ENCODE data around the gene BROX. TPM values are rescaled to one million over a fixed set of nuclear protein-coding genes. Genes with fewer than 3 reads are reported as not detected.

BROX gene
- total RNA-seq, 1 donor from 2014 or later, result 75.6 TPM

- Histone ChIP-seq H3K4me3 (ENCODE audit: low read depth, low read length) (peak overlapping the region; percentile 95), H3K36me3 (ENCODE audit: control insufficient read depth, insufficient read depth, low read length) (no peaks in the 10 kb centered on the region), H3K27me3 (ENCODE audit: control insufficient read depth, insufficient read depth, low read length) (no peaks in the 10 kb centered on the region)
- TF ChIP-seq CTCF (IDR thresholded peaks at IDR 0.05; ENCODE audit: insufficient read depth, low read length, poor library complexity, severe bottlenecking), result no peak
- peak; percentile 93 for DNase-seq (ENCODE audit: low read depth)
These were observed 962 bp downstream of the BROX start for GRCh38 chr1:222713091-222713961.

- no peaks in the 10 kb centered on the region for H3K36me3 ChIP-seq (ENCODE audit: control insufficient read depth, insufficient read depth, low read length)
- no peak for TF ChIP-seq CTCF (IDR thresholded peaks at IDR 0.05; ENCODE audit: insufficient read depth, low read length, poor library complexity, severe bottlenecking)
These were observed 4.0 kb downstream of the BROX start for GRCh38 chr1:222716393-222716792.

GRCh38 chr1:222728746-222729145 lies 16.4 kb downstream of the BROX start:
- TF ChIP-seq CTCF (IDR thresholded peaks at IDR 0.05; ENCODE audit: insufficient read depth, low read length, poor library complexity, severe bottlenecking), result no peak

More at GRCh38 chr1:222716393-222716792, 4.0 kb downstream of the BROX start:
- no peak for DNase-seq (ENCODE audit: low read depth)
- Histone ChIP-seq H3K4me3 (ENCODE audit: low read depth, low read length) (no peak overlapping the region), H3K27me3 (ENCODE audit: control insufficient read depth, insufficient read depth, low read length) (no peaks in the 10 kb centered on the region)

GRCh38 chr1:222730866-222731265 lies 18.5 kb downstream of the BROX start:
- Histone ChIP-seq H3K36me3 (ENCODE audit: control insufficient read depth, insufficient read depth, low read length) (peaks cover 1% of the 10 kb centered on the region), H3K4me3 (ENCODE audit: low read depth, low read length) (no peak overlapping the region), H3K27me3 (ENCODE audit: control insufficient read depth, insufficient read depth, low read length) (no peaks in the 10 kb centered on the region)
- no peak for TF ChIP-seq CTCF (IDR thresholded peaks at IDR 0.05; ENCODE audit: insufficient read depth, low read length, poor library complexity, severe bottlenecking)
- DNase-seq (ENCODE audit: low read depth), result no peak

More at GRCh38 chr1:222728746-222729145, 16.4 kb downstream of the BROX start:
- no peaks in the 10 kb centered on the region for H3K27me3 ChIP-seq (ENCODE audit: control insufficient read depth, insufficient read depth, low read length)
- H3K36me3 ChIP-seq (ENCODE audit: control insufficient read depth, insufficient read depth, low read length), result peaks cover 1% of the 10 kb centered on the region
- no peak overlapping the region for H3K4me3 ChIP-seq (ENCODE audit: low read depth, low read length)
- DNase-seq (ENCODE audit: low read depth), result no peak

GRCh38 chr1:222732216-222733159 lies 20.1 kb downstream of the BROX start:
- H3K36me3 ChIP-seq (ENCODE audit: control insufficient read depth, insufficient read depth, low read length), result peaks cover 1% of the 10 kb centered on the region

More at GRCh38 chr1:222732216-222733159, 20.1 kb downstream of the BROX start:
- H3K4me3 ChIP-seq (ENCODE audit: low read depth, low read length), result no peak overlapping the region
- no peak for DNase-seq (ENCODE audit: low read depth)
- H3K27me3 ChIP-seq (ENCODE audit: control insufficient read depth, insufficient read depth, low read length), result no peaks in the 10 kb centered on the region
- no peak for TF ChIP-seq CTCF (IDR thresholded peaks at IDR 0.05; ENCODE audit: insufficient read depth, low read length, poor library complexity, severe bottlenecking)
